GM12891 (cell line): Measurements from ENCODE around the gene IL6R. TPM values are rescaled to one million over a fixed set of nuclear protein-coding genes. Genes with fewer than 3 reads are reported as not detected.
A peak's percentile ranks its signal among the peaks of the same experiment; 100 is the strongest.
"Not testable (repeated sequence)": the region's sequence is repeated elsewhere in the genome, so short reads cannot be mapped to it uniquely, and the experiment has no call there.

Experiments used
- DNase-seq: peaks from one replicate; pipeline ENCODE4 v3.0.0; 2011; ENCODE audit warnings: low spot score; ENCODE audit not compliant: insufficient read length
- FAIRE-seq: peaks from 2 replicates; lab custom pipeline; 2011; peaks lifted over from hg19 to GRCh38; lab: Jason Lieb, UNC
- PAX5 ChIP-seq: IDR thresholded peaks from 2 replicates; pipeline ENCODE4 v1.6.1; 2011; ENCODE audit warnings: low read length, moderate library complexity, mild to moderate bottlenecking; ENCODE audit not compliant: insufficient read depth, severe bottlenecking
- POLR2A ChIP-seq: IDR thresholded peaks from 2 replicates; pipeline ENCODE4 v1.6.1; 2011; ENCODE audit warnings: low read depth, low read length, control low read depth
- POLR2AphosphoS5 ChIP-seq: IDR thresholded peaks from 2 replicates; pipeline ENCODE4 v1.6.1; 2011; ENCODE audit warnings: low read depth, low read length, control low read depth
- POU2F2 ChIP-seq: IDR thresholded peaks from 2 replicates; pipeline ENCODE4 v1.6.1; 2011; ENCODE audit warnings: low read depth, mild to moderate bottlenecking, control low read depth, low read length, moderate library complexity
- SPI1 ChIP-seq: IDR thresholded peaks from 2 replicates; pipeline ENCODE4 v1.6.1; 2011; ENCODE audit warnings: low read depth, low read length, control low read depth
- TAF1 ChIP-seq: IDR thresholded peaks from 2 replicates; pipeline ENCODE4 v1.6.1; 2011; ENCODE audit warnings: low read depth, low read length, control low read depth
- polyA plus RNA-seq: library from polyadenylated mRNA; unstranded; fragments of >200 nt; gene quantifications from one replicate; pipeline ENCODE4 v1.2.1, GENCODE V29; 2012; ENCODE audit warnings: low read depth, missing spikeins, inconsistent platforms; ENCODE audit not compliant: missing spikeins

The IL6R gene
- 4.9 TPM for polyA plus RNA-seq

DNA sequence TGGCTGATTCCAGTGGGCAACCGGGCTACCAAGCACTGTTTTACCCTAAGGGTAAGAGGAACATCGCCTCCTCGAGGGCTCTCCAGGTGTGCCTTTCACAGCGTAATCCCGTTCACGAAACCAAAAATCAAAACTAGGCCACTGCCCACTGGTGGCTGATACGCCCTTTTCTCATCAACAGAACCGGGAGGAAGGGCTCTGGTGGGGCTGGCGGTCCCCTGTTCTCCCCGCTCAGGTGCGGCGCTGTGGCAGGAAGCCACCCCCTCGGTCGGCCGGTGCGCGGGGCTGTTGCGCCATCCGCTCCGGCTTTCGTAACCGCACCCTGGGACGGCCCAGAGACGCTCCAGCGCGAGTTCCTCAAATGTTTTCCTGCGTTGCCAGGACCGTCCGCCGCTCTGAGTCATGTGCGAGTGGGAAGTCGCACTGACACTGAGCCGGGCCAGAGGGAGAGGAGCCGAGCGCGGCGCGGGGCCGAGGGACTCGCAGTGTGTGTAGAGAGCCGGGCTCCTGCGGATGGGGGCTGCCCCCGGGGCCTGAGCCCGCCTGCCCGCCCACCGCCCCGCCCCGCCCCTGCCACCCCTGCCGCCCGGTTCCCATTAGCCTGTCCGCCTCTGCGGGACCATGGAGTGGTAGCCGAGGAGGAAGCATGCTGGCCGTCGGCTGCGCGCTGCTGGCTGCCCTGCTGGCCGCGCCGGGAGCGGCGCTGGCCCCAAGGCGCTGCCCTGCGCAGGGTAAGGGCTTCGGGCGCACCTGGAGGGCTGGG lies at the start of gene IL6R:
TSS of gene IL6R (plus strand) at position 360 of the 763 bp plus-strand sequence. CDS start at position 647, 287 bp downstream.
- FAIRE-seq (peak; percentile 76), DNase-seq (no peak)
- no peak for TF ChIP-seq POLR2A
- TF ChIP-seq TAF1 = no peak
- TF ChIP-seq POLR2AphosphoS5 = no peak
- peak; percentile 52 for TF ChIP-seq SPI1
- no peak for TF ChIP-seq PAX5
- no peak for TF ChIP-seq POU2F2

DNA sequence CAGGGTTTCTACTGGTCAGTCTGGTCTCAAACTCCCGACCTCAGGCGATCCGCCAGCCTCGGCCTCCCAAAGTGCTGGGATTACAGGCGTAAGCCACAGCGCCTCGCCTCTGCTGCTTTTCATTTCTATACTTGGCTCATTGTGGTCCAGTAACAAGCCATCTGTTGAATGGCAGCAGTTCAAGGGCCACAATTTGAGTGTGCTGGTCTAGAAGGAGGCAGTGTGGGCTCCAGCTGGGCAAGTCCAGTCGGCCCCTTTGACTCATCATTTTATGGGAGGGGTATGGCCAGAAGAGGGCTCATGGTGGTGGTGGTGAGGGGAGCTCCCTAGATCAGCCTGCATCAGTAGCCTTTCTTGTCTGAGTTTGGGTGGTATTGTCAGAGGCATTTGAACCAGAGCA lies 46.6 kb upstream of the IL6R start:
- no peak for DNase-seq
- FAIRE-seq = no peak
- TF ChIP-seq POU2F2 (no peak), POLR2AphosphoS5 (no peak), POLR2A (no peak), PAX5 (no peak), SPI1 (no peak), TAF1 (no peak)

DNA sequence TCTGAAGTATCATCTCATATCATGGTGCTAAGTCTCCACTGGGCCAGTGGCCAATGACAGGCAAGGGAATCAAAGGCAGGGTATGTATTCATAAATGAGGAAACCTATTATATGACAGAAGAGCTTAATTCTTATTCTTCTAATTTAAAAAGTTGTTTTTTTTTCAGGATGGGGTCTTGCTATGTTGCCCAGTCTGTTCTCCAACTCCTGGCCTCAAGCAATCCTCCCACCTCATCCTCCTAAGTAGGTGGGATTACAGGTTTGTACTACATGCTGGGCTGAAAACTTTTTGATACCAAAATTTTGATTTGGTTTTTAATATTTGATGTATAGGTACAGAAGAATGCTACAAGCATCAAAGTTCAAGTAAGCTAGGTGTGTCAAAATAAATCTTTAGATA lies 44.9 kb upstream of the IL6R start:
- FAIRE-seq (no peak), DNase-seq (no peak)
- TF ChIP-seq POLR2AphosphoS5 (no peak), POU2F2 (no peak), TAF1 (no peak), PAX5 (no peak), SPI1 (no peak), POLR2A (no peak)

DNA sequence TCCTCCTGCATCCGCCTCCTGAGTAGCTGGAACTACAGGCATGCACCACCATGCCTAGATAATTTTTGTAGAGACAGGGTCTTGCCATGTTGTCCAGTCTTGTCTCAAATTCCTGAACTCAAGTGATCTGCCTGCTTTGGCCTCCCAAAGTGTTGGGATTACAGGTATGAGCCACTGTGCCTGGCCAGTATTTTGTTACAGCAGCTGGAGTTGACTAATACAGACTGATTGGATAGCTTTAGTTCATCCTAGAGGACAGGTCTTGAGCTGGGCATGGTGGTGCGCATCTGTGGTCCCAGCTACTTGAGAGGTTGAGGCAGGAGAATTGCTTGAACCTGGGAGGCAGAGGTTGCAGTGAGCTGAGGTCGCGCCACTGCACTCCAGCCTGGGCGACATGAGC lies 44.3 kb upstream of the IL6R start:
- not testable (repeated sequence) for FAIRE-seq, DNase-seq

DNA sequence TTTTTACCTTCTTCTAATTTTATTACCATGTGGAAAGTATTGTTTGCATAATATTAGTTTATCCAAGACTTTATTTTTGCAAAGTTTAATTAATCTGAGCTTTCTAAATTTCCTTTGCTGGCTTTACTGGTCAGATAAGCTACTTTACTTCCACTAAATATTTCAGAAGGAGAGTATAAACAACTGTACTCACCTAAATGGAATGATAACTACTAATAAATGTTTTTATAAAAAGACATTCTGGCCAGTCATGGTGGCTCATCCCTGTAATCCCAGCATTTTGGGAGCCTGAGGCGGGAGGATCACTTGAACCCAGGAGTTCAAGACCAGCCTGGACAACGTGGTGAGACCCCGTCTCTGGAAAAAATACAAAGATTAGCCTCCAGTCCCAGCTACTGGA lies 43.8 kb upstream of the IL6R start:
- FAIRE-seq = no peak
- no peak for DNase-seq
- TF ChIP-seq POLR2AphosphoS5 = no peak

DNA sequence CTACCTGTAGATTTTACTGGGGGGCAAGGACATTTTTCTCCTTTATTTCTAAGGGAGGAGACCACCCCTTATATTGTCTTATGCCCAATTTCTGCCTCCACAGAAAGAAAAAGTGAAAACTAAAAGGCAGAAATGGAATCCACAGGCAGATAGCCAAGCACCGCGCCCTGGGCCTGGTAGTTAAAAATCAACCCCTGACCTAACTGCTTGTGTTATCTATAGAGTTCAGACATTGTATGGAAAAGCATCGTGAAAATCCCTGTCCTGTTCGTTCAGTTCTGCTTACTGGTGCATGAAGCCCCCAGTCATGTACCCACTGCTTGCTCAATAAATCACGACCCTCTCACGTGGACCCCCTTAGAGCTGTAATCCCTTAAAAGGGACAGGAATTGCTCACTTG lies 33.7 kb upstream of the IL6R start:
- DNase-seq (no peak), FAIRE-seq (no peak)

DNA sequence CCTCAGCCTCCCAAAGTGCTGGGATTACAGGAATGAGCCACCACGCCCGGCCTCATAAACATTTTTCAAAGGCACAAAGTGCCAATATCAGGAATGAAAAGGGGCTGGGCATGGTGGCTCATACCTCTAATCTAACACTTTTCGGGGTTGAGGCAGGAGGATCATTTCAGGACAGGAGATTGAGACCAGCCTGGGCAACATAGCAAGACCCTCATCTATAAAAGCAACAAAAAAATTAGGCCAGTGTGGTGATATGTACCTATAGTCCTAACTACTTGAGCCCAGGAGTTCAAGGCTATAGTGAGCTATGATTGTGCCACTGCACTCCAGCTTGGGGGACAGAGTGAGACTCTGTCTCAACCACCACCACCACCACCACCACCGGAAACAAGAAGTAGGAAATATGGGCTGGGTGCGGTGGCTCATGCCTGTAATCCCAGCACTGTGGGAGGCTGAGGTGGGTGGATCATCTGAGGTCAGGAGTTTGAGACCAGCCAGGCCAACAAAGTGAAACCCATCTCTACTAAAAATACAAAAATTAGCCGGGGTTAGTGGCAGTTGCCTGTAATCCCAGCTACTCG lies 31.3 kb upstream of the IL6R start:
- peak; percentile 35 for FAIRE-seq
- not testable (repeated sequence) for DNase-seq

More for the DNA sequence above, 33.7 kb upstream of the IL6R start:
- TF ChIP-seq POU2F2 (no peak), PAX5 (no peak), POLR2A (no peak), POLR2AphosphoS5 (no peak), SPI1 (no peak), TAF1 (no peak)

DNA sequence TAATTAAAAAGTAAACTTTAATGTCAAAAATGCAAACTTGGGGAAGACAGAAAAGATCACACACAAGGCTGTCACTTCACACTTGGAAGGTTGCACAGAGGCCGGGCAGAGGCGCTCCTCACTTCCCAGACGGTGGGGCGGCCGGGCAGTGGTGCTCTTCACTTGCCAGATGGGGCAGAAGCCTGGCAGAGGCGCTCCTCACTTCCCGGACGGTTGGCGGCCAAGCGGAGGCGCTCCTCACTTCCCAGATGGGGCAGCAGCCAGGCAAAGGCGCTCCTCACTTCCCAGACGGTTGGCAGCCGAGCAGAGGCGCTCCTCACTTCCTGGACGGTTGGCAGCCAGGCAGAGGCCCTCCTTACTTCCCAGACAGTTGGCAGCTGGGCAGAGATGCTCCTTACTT lies 25.8 kb upstream of the IL6R start:
- FAIRE-seq (no peak), DNase-seq (no peak)
- no peak for TF ChIP-seq POLR2A

DNA sequence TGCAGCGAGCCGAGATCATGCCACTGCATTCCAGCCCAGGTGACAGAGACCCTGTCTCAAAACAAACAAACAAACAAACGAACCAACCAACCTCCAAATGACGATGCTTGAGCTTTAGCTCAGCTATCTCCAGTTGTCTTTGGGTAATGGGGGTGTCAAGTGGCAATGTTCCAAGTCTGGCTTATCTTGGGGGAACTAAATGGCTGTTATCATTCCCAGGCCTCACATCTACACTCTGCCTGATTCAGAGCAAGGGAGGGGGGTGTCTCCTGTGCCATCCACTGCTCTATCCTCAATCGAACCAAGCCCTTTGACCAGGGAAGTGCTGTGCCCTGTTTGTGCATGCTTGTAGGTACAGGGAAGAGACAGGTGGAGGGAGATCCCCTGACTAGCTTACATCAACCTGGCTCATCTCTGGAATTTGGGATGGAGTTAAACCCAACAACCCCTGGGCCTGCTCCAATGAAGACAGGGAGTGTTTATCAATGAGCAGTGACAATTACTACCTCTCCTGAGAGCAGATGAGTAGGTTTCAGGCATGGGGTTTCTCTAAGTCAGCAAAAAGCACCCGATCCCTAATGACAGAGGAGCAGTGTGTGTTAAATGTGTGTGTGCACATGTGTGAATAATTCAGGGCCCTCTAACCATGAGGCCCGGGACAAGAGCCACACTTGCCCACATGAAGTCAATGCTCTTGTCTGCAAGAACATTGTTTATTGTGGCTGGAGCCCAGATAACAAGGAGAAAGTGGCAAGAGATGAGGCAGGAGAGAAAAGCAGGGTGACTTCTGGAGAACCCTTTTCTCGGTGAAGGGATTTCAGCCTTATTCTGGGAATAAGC lies 20.3 kb upstream of the IL6R start:
- FAIRE-seq (no peak), DNase-seq (no peak)
- TF ChIP-seq PAX5 (no peak), POU2F2 (no peak)

DNA sequence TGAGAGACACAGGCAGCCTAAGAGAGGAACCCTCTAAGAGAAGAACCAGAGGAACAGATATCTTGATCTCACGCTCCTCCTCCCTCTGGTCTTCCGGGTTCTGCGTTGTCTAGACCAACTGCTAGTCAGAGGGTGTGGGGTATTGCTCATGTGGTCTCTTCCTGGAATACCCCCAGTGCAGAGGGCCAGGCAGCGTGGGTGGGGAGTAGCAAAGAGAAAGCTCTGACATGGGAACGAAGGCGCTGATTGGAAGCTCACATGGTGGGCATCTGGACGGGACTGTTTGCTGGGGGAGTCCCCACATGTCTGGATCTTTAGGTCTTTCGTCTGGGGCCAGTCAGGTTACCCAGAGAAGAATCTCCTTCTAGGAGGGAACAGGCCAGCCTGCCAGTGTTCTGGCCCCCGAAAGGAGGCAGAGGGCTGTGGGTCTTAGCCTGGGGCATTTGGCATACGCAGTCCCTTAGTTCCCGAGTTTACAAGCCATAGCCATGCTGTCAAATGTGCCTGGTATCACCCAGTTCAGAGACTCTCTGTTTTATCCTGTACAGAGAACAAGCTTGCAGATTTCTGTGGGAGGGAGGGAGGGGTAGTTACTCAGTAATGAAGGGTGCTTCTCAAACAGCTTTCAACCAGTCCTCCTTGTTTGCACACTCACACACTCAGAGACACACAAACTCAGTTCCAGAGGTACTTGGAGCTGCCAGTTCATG lies 18.3 kb upstream of the IL6R start:
- no peak for FAIRE-seq

More for the DNA sequence above, 18.3 kb upstream of the IL6R start:
- TF ChIP-seq SPI1 = 0 out of 2 replicates have a peak, but pooled peaks have one; percentile 32
- TF ChIP-seq POLR2AphosphoS5 = no peak
- no peak for DNase-seq
